ENCODE results near the gene EWSR1.
"Not testable (repeated sequence)": the region's sequence is repeated elsewhere in the genome, so short reads cannot be mapped to it uniquely, and the experiment has no call there.

Gene EWSR1

DNA sequence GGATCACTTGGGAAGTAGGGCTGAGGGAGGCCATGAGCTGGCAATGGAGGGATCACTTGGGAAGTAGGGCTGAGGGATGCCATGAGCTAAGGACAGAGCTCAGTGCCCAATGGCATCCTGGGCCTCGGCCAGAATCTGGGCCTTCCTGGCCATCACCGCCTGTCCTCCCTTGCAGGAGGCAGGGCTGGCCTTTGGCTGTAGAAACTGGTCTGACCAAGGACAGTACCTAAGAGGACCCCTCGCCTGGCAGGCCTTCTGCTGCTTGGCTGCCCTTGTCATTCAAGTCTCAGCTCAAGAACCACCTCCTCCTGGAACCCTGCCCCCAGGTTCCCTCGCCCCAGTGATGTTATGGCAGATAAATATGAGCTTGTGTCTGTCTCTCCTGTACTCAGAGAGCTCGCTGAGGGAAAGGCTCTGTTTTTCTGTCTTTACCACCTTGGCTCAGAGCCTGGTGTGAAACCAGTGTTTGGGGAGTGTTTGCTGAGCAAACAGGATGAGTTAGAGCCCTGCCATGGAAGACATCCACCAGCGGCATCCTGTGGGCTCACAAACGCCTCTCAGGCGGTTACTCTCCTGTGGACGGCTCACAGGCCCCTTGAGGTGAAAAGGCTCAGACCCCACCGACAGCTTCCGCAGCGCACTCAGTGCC lies 66.8 kb downstream of the EWSR1 start:
- DNase-seq (ENCODE audit: low read depth in 2 of 3, low spot score in 2 of 3): no peak

DNA sequence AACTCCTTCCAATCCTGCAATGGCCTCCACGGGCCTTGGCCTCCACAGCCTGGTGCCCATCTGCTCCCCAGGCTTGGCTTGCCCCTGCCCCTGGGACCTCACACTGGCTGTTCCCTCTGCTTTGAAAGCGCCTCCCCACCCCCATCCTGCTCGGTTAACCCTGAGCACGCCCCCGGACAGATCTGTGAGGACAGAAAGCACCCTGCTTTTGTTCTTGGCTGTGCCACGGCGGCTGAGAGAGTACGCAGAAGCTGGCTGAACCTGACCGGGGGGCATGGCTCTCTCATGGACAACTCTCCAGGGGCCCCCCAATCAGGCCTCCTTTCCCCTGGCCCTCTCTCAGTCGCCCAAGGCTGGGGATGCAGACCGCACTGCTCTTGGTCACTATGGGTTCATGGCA lies 67.6 kb downstream of the EWSR1 start:
- DNase-seq (ENCODE audit: low read depth in 2 of 3, low spot score in 2 of 3): no peak

DNA sequence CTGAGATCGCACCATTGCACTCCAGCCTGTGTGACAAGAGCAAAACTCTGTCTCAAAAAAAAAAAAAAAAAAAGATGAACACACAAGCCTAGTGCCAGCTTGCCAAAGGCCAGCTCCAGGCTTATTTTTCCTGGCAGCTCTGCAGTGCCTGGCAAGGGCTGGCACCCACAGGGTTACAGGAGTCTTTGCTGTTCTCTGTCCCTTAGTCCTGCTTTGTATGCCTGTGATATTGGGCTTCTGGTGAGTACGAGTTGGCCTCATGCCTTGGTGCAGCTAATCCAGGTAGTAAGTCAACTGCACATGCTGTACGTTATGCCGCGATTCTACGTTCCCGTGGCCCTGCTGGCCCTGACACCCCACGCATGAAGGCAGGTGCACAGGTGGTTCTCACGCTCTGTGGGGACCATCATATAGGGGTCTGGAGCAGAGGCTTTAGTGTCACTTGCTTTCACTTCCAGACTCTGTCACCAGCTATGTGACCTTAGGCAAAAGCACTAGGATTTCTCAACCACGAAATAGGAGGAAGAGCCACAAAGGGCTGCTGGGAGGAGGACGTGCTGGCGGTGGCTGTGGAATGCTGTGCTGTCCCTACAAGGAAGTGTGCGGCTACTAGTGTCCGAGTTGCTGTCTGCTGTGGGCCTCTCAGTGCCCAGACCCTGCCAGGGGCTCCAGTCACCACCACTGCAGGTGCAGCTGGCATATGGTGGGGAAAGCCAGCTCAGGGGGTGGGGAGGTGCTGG lies 68.9 kb downstream of the EWSR1 start:
- no peak for DNase-seq (ENCODE audit: low read depth in 2 of 3, low spot score in 2 of 3)

DNA sequence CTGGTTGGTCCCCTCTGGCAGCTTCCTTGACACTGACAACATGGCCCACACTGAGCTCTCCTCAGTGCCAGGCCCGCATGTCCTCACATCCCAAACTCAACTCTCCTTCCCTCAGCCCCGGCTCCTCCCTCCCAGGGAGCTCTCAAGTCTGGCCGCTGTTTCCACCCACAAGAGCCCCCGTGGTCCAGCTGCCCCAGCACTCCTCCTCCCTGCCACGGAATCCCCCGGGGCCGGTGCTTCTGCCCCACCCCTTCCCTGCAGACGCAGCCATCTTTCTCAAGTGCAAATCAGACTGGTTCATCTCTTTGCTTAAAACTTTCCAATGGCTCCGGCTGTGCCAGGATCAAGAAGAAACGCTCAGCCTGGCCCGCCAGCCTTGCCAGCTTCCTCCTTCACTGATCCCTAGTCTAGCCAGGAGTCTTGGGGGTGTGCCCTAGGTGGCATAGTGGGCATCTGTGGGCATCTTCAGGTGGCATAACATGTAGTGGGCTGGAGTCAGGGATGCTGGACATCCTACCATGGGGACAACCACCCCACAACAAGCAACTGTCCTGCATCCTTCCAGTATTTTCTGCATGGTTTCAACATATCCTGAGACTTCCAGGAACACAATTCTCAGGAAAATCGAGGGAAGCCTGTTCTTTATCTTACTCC lies 69.7 kb downstream of the EWSR1 start:
- DNase-seq (ENCODE audit: low read depth in 2 of 3, low spot score in 2 of 3): no peak

DNA sequence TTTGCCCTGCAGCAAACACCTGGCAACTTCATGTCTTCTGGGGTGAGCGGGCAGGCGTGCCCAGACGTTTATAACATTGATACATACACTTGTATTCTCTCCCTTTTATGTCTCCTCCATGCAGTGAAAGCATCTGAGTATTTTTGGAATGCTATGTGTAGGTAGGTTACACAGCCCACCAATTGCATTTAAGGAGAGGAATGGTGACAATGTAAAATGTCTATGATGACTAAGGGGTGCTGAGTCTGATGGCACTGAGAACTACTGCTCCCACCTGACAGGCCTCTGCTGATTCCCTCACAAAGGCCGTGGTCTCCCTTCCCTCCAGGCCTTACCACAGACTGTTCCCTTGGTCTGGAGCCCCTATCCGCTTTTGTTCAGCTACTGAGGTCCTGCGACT lies 70.3 kb downstream of the EWSR1 start:
- no peak for DNase-seq (ENCODE audit: low read depth in 2 of 3, low spot score in 2 of 3)

DNA sequence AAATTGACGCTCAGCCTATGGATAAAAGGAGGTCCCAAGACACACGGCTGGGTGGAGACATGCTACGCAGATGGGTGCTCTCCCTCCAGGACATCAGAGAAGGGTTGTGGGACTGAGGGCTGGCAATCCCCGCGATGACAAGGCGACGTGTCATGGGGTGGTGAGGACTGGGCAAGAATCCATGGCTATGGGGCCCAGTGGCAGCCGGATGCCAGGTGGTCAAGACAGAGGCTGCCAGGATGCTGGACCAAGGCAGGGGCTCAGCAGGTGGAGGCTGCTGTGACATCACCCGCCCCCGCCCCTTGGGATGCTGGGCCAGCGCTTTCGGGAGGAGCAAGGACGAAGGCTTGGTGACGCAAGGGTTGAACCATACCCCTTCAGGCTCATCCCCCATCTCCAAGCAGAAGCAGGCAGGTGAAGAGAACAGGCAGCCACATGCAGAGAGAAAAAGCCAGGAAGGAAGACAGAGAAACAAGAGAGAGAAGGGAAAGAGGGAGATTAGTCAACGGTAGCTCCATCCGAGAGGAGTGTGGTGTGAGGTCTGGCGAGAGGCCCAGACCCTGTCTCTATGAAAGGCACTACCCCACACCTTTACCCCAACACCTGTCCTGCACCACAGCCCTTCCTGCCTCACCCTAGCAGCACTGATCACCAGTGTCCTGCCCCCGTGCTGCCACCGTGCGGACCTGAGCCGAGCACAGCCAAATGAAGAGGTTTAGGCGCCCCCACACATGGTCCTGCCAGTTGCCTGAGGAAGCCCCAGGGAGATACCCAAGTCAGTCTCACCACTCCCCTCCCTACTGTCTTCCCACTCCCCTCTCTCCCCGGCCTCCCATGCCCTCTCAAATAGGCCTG lies 71.5 kb downstream of the EWSR1 start:
- no peak for DNase-seq (ENCODE audit: low read depth in 2 of 3, low spot score in 2 of 3)

DNA sequence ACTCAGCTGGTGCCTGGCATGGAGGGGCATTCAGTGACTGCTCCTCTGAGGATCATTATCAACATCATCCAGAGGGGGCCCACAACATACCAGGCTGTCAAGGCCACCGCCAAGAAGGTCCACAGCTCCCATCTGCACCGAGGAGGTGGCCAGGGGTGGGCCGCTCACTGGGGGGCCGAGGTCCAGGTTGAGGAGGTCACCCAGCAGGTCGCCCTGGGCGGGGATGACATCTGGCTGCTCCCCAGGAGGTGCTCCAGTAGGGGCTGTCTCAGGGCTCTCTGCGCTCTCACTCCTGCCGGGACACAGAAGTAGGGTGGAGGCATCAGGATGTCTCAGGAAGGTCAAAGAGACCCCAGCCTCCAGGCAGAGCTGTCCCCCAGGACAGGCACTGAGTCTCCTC lies 72.5 kb downstream of the EWSR1 start:
- no peak for DNase-seq (ENCODE audit: low read depth in 2 of 3, low spot score in 2 of 3)

DNA sequence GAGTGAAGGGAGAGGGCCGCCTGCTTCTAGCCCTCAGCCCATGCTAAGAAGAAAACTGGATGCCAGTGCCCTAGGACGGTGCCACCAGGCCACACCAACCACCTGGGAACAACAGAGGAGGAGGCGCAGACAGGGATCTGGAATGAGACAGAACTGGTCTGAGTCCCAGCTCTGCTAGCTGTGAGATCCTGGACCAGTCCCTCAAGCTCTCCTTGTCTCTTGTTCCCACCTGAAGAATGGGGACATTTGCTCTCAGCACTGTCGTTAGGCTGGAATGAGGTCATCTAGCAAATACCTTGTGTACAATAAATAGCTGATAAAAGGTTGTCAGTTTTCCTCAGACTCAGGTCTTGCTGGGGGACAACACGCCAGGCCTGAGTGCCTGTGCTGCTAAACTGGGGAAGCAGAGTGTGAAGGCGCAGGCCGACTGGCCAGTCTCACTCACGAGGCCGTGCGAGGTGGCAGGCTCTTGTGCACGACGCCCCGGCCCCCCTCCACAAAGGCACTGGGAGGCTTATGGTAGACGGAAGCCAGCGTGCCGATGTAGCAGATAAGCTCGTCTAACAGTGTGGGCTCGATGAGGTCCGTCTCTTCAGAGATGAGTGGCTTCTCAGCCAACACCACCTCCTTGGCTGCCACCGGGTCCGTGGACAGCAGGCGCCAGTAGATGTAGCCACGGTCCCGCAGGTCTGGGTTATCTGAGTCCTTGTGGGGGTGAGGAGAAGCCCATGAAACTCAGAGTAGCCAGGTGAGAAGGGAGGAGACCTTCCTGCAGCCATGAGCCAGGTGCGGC lies 73.2 kb downstream of the EWSR1 start:
- no peak for DNase-seq (ENCODE audit: low read depth in 2 of 3, low spot score in 2 of 3)

DNA sequence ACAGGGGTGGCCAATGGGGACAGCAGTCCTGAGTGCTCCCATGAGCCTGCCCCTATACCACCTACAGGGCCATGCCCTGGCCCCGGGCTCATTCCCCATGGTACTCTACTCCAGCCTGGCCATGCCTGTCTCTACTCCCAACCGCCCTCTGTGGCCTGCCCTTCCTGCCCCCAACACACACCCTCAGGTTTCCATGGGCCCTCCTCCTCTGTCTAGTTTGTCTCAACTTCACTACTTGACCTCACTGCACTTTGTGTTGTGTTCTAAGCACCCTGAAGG lies 73.7 kb downstream of the EWSR1 start:
- DNase-seq (ENCODE audit: low read depth in 2 of 3, low spot score in 2 of 3): no peak

DNA sequence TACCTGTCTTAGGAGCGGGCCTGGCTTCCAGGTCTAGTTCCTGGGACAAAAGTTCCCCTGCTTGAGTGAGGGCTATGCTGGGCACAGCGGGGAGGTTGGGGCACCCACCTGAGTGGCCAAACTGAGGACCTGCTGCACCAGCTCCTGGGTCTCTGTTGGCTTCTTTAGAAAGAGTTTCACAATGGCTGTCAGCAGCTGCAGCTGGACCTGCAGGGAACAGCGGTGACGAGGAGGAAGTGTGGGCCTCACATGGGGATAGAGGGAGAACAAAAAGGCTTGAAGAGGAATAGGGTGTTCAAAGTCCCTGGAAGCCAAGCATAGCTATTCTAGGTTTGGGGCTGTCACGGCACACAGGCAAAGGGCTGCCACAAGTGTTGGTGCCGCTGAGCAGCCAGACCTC lies 74.1 kb downstream of the EWSR1 start:
- DNase-seq (ENCODE audit: low read depth in 2 of 3, low spot score in 2 of 3): no peak

DNA sequence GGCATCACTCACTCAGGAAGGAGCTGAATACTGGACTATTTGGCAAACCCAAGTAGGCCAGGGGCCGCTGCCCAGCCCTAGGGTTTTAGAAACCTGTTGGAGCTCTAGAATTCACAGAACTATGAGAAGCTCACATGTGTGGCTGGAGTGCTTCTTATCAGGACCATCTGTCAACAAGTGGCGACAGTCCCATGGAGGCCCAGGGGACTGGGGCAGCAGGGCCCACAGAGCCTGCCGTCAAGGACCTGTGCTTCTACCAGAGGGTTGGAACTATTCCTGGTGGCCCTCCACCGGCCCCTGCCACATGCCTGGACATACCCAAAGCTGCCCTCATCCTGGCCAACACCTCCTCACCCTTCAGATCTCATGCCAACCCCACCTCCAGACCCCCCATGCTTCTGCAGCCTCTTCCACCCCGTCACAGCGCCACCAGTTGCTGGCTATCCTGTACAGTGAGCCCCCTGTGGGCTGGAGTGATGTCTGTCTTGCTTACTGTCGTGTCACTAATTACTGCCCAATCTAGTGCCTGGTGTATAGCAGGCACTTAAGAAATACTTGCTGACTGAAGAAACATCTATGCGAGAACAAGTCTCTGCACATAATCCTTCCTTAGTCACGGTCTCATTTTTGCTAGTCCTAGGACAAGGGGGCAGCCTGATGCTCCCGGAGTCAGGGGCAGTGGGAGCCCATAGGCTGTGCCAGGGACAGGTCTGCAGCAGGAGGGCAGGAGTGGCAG lies 74.7 kb downstream of the EWSR1 start:
- no peak for DNase-seq (ENCODE audit: low read depth in 2 of 3, low spot score in 2 of 3)

DNA sequence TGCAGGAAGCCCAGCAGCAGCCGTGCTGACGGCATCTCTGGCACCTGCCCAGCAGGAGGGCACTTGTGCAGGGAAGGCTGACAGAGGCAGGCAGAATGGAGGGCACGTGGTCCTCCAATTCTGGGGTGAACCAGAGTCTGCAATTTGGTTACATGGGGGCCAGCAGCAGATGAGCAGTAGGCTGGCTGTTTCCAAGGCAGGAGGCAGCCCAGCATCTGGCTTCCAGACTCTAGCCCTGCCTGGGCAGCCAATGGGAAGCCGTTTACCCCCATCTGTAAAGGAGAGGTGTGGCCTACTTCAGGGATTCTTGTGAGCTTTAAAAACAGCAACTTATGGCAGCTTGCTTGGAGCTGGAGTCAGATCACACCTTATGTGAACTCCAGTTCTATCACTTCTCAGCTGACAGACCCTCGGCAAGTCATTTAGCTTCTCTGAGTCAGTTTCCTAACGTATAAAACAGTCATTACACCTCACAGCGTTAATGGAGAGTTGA lies 75.3 kb downstream of the EWSR1 start:
- no peak for DNase-seq (ENCODE audit: low read depth in 2 of 3, low spot score in 2 of 3)

DNA sequence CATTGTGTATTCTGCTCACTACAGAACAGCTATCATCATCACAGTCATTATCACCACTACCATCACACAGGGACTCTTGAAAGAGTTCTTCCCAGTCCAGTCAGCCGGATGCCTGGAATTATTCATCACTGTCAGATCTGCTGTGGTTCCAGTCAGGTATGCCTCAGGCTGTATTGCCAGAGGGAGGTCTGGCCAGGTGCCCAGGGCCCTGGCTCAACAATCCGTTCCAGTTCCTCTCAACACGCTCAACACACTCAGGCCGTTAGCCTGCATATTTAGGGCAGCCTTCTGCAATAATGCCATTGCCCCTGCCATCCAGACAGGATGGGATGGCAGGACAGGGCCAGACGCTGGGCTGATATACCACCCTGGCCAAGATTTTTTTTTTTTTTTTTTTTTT lies 76.1 kb downstream of the EWSR1 start:
- no peak for DNase-seq (ENCODE audit: low read depth in 2 of 3, low spot score in 2 of 3)

DNA sequence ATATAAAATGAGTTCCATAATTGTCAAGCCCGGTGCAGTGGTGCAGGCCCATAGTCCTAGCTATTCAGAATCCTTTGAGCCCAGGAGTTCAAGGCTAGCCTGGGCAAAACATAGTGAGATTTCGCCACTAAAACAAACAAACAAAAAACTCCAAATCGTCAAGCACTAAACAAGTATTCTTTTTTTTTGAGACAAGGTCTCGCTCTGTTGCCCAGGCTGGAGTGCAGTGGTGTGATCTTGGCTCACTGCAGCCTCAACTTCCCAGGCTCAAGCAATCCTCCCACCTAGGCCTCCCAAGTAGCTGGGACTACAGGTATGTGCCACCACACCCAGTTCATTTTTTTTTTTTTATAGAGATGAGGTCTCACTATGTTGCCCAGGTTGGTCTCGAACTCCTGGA lies 76.8 kb downstream of the EWSR1 start:
- DNase-seq (ENCODE audit: low read depth in 2 of 3, low spot score in 2 of 3): not testable (repeated sequence)

DNA sequence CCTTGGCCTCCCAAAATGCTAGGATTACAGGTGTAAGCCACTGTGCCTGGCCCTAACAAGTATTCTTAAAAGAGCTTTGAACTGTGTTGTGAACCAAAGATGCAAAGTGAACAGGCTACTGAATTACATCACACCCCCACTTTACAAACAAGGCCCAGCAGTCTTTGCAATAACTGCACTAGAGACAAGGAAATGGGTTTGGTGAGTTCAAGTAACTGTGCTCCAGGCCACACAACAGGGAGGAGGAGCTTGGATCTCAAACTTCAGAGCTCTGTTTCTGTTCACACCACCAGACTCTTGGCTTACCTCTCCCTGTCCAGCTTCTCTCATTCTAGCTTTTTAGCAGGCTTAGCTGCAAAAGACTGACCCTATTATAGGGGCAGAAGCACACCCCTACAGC lies 77.9 kb downstream of the EWSR1 start:
- DNase-seq (ENCODE audit: low read depth in 2 of 3, low spot score in 2 of 3): no peak

DNA sequence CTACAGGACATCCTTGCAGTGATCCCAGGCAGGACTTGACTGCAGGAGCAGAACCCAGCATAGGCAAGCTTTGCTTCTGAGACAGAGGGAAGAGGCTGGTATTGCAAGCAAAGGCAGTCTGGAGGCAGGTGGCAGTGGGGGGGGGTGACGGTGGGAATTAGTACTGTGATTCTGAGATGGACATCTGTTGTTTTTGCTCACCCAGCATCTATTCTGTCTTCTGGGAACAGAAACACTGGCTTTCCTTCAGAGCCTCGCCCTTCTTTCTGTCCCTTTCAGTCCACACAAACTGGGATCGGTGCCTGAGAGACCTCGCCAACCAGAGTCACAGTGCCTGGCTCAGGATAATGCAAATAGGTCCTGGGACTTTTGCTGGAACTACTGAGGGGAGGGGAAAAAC lies 78.6 kb downstream of the EWSR1 start:
- no peak for DNase-seq (ENCODE audit: low read depth in 2 of 3, low spot score in 2 of 3)

DNA sequence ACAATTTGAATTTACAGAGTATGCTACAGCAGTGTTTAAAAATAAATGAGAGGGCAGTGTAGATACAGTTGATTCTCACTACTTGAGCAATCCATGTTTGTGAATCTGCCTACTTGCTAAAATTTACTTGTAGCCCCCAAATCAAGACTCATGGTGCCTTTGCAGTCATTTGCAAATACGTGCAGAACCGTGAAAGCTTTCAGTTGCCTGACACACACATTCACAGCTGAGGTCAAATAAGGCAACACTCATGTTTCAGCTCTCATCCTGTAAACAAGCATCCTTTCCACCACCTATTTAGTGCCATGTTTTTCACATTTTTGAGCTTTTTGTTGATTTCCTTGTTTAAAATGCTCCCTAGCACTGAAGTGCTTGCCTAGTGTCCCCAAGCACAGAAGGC lies 80.0 kb downstream of the EWSR1 start:
- DNase-seq (ENCODE audit: low read depth in 2 of 3, low spot score in 2 of 3): no peak

DNA sequence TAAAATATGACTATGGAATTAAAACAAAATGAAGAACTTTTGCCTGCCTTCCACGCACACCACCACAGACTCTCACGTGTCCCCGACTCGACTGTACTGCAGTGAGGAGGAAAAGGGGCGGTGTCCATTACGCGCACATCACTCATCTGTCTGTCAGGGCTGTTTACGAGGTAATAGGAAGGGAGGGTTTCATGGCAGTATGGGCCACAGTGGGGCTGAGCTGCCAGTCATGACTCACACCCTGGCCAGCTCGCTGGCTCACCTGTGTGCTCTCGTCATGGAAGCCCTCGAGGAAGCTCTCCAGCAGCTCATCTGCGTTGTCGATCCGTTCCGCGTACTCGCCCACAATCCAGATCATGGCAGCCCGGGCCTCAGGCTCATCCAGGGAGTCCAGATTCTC lies 80.9 kb downstream of the EWSR1 start:
- DNase-seq (ENCODE audit: low read depth in 2 of 3, low spot score in 2 of 3): no peak

Data from activated CD8-positive, alpha-beta memory T cell treated with anti-CD3 and anti-CD28 coated beads for 48 hours (primary cell).